Kidney (tissue), 14 donors: ENCODE results near the gene RUFY4. TPM values are rescaled to one million over a fixed set of nuclear protein-coding genes. Genes with fewer than 3 reads are reported as not detected.

Experiments used
- DNase-seq, 5 donors: peaks; one replicate each; pipeline ENCODE4 v3.0.0-alpha.2; 2013 to 2020
- FAIRE-seq: peaks from 2 replicates; lab custom pipeline; 2012; peaks lifted over from hg19 to GRCh38; lab: Jason Lieb, UNC
- H3K27ac ChIP-seq, 2 donors: one replicate each; pipeline ENCODE4 v1.7.0; 2013; ENCODE audit warnings: low read depth in 2 of 2, low read length in 2 of 2, inconsistent platforms in 1 of 2
- H3K27me3 ChIP-seq: one replicate; pipeline ENCODE4 v1.7.1; 2013; ENCODE audit warnings: low read length, inconsistent platforms; ENCODE audit not compliant: control insufficient read depth, insufficient read depth
- H3K36me3 ChIP-seq, 3 donors: one replicate each; pipeline versions ENCODE4 v1.7.0 to v1.7.1; 2013; ENCODE audit warnings: low read length in 3 of 3, control low read depth in 1 of 3, inconsistent platforms in 1 of 3; ENCODE audit not compliant: insufficient read depth in 3 of 3, control insufficient read depth in 2 of 3
- H3K4me1 ChIP-seq, 3 donors: one replicate each; pipeline versions ENCODE4 v1.7.0 to v1.7.1; 2013; ENCODE audit warnings: low read length in 3 of 3, inconsistent platforms in 1 of 3, low read depth in 1 of 3; ENCODE audit not compliant: control insufficient read depth in 2 of 3, insufficient read depth in 2 of 3
- H3K4me3 ChIP-seq, 3 donors: one replicate each; pipeline versions ENCODE4 v1.7.0 to v1.8.1; 2013; ENCODE audit warnings: low read length in 3 of 3, control low read depth in 1 of 3, inconsistent platforms in 1 of 3
- H3K9ac ChIP-seq, 3 donors: one replicate each; pipeline versions ENCODE4 v1.7.0 to v1.7.1; 2013; ENCODE audit warnings: low read length in 3 of 3, control low read depth in 1 of 3, inconsistent platforms in 1 of 3
- H3K9me3 ChIP-seq, 3 donors: one replicate each; pipeline versions ENCODE4 v1.7.0 to v1.7.1; 2013; ENCODE audit warnings: low read length in 3 of 3, control low read depth in 1 of 3, inconsistent platforms in 1 of 3; ENCODE audit not compliant: control insufficient read depth in 2 of 3, insufficient read depth in 1 of 3
- CTCF ChIP-seq: IDR thresholded peaks from 3 replicates; pipeline ENCODE4 v1.5.1; 2012; ENCODE audit warnings: mild to moderate bottlenecking, moderate library complexity, borderline replicate concordance; ENCODE audit not compliant: insufficient read depth; ENCODE audit errors: extremely low read depth
- intact Hi-C: fragments of 100-400 bp; cut with DNase I; formaldehyde crosslinking; loops from one replicate; pipeline ENCODE4 v1.11.1; 2022
- polyA plus RNA-seq: library from polyadenylated mRNA; stranded (reverse); fragments of 350-450 nt; fragmentation: Illumina TruSeq; extraction: RNeasy Lipid Tissue Mini Kit (QIAGEN cat#74804); gene quantifications from one replicate; pipeline ENCODE4 v1.2.3, GENCODE V29; 2014; ENCODE audit warnings: low read depth, low replicate concordance; ENCODE audit not compliant: insufficient read depth
- total RNA-seq: library from RNA; stranded (reverse); fragmentation: NEBNext Ultra II Directional; extraction: Animal tissue kit (Norgen Biotek cat#: 25700); gene quantifications from one replicate; pipeline ENCODE4 v1.2.1, GENCODE V29; 2021
- donor health status: control.
- donor health status: control.
- donor health status: control.
- donor health status: control.
- donor health status: control.
- donor health status: DM: yes; HTN: yes; CAD: no.
- donor health status: Normal renal cell carcinoma (clear cell type).

The RUFY4 gene
- total and polyA plus RNA-seq, 2 donors from 2014 or later: 0.69 TPM; not detected in 1

GRCh38 chr2:218073185-218073584 is 4.1 kb downstream of the RUFY4 start:
- TF ChIP-seq CTCF: no peak
- Histone ChIP-seq H3K4me3 (no peak overlapping the region), H3K27me3 (no peaks in the 10 kb centered on the region), H3K36me3 (no peaks in the 10 kb centered on the region), H3K27ac (no peak overlapping the region), H3K4me1 (peaks cover 0 to 2% (median 0%) of the 10 kb centered on the region in 3 donors), H3K9ac (no peak overlapping the region), H3K9me3 (no peaks in the 10 kb centered on the region)
- no peak for FAIRE-seq
- no peak for DNase-seq
- intact Hi-C loops: no loop called here

- Histone ChIP-seq H3K4me1 (peaks cover 0 to 1% (median 0%) of the 10 kb centered on the region in 3 donors), H3K36me3 (no peaks in the 10 kb centered on the region), H3K9ac (no peak overlapping the region), H3K27ac (no peak overlapping the region), H3K4me3 (no peak overlapping the region), H3K27me3 (no peaks in the 10 kb centered on the region), H3K9me3 (no peaks in the 10 kb centered on the region)
- intact Hi-C loops: no loop called here
- no peak for FAIRE-seq
- peak in 3 of 5 donors; percentile 23 to 38 (median 33) for DNase-seq
- TF ChIP-seq CTCF: peak; percentile 30
Measured at GRCh38 chr2:218074031-218074430, 5.0 kb downstream of the RUFY4 start.

- TF ChIP-seq CTCF: no peak
- H3K4me3 ChIP-seq: no peak overlapping the region
- no peak overlapping the region for H3K27ac ChIP-seq
- intact Hi-C loops: no loop called here
- no peaks in the 10 kb centered on the region for H3K27me3 ChIP-seq
- no peaks in the 10 kb centered on the region for H3K4me1 ChIP-seq
- H3K9ac ChIP-seq: no peak overlapping the region
- no peaks in the 10 kb centered on the region for H3K36me3 ChIP-seq
- FAIRE-seq (no peak), DNase-seq (no peak)
- no peaks in the 10 kb centered on the region for H3K9me3 ChIP-seq
Measured at GRCh38 chr2:218075975-218076811, 7.1 kb downstream of the RUFY4 start.
